ENCODE results near the gene LRRC74A.
A peak's percentile ranks its signal among the peaks of the same experiment; 100 is the strongest.

Gene LRRC74A

GRCh38 chr14:76870166-76870565 lies 44.0 kb downstream of the LRRC74A start:
- Histone ChIP-seq H3K27me3 (no peaks in the 10 kb centered on the region), H3K36me3 (no peaks in the 10 kb centered on the region), H3K9me3 (no peaks in the 10 kb centered on the region), H3K4me1 (no peaks in the 10 kb centered on the region), H3K4me3 (ENCODE audit: low read depth, low read length) (no peak overlapping the region)
- peak; percentile 58 for TF ChIP-seq CTCF (IDR thresholded peaks at IDR 0.05; ENCODE audit: low read depth, low read length)
- DNase-seq: peak; percentile 64

- Histone ChIP-seq H3K4me3 (ENCODE audit: low read depth, low read length) (no peak overlapping the region), H3K27me3 (no peaks in the 10 kb centered on the region), H3K9me3 (no peaks in the 10 kb centered on the region), H3K4me1 (no peaks in the 10 kb centered on the region), H3K36me3 (no peaks in the 10 kb centered on the region)
- peak; percentile 63 for DNase-seq
- peak; percentile 85 for TF ChIP-seq CTCF (IDR thresholded peaks at IDR 0.05; ENCODE audit: low read depth, low read length)
Measured at GRCh38 chr14:76872796-76873432, 46.7 kb downstream of the LRRC74A start.

- H3K27me3 ChIP-seq: no peaks in the 10 kb centered on the region
- no peaks in the 10 kb centered on the region for H3K36me3 ChIP-seq
- no peak for DNase-seq
- no peak overlapping the region for H3K4me3 ChIP-seq (ENCODE audit: low read depth, low read length)
- H3K9me3 ChIP-seq: no peaks in the 10 kb centered on the region
- H3K4me1 ChIP-seq: no peaks in the 10 kb centered on the region
- no peak for TF ChIP-seq CTCF (IDR thresholded peaks at IDR 0.05; ENCODE audit: low read depth, low read length)
Measured at GRCh38 chr14:76874734-76875133, 48.5 kb downstream of the LRRC74A start.

- Histone ChIP-seq H3K4me3 (ENCODE audit: low read depth, low read length) (no peak overlapping the region), H3K4me1 (no peaks in the 10 kb centered on the region), H3K36me3 (no peaks in the 10 kb centered on the region), H3K27me3 (no peaks in the 10 kb centered on the region), H3K9me3 (no peaks in the 10 kb centered on the region)
- peak; percentile 98 for TF ChIP-seq CTCF (IDR thresholded peaks at IDR 0.05; ENCODE audit: low read depth, low read length)
- peak; percentile 75 for DNase-seq
Measured at GRCh38 chr14:76876076-76876475, 49.9 kb downstream of the LRRC74A start.

- no peak overlapping the region for H3K4me3 ChIP-seq (ENCODE audit: low read depth, low read length)
- no peak for DNase-seq
- H3K4me1 ChIP-seq: no peaks in the 10 kb centered on the region
- H3K9me3 ChIP-seq: no peaks in the 10 kb centered on the region
- no peaks in the 10 kb centered on the region for H3K36me3 ChIP-seq
- TF ChIP-seq CTCF (IDR thresholded peaks at IDR 0.05; ENCODE audit: low read depth, low read length): no peak
- H3K27me3 ChIP-seq: no peaks in the 10 kb centered on the region
Measured at GRCh38 chr14:76877871-76878270, 51.7 kb downstream of the LRRC74A start.

GRCh38 chr14:76880449-76880848 lies 54.2 kb downstream of the LRRC74A start:
- H3K4me3 ChIP-seq (ENCODE audit: low read depth, low read length): no peak overlapping the region
- H3K9me3 ChIP-seq: no peaks in the 10 kb centered on the region
- no peaks in the 10 kb centered on the region for H3K27me3 ChIP-seq
- TF ChIP-seq CTCF (IDR thresholded peaks at IDR 0.05; ENCODE audit: low read depth, low read length): no peak
- H3K4me1 ChIP-seq: no peaks in the 10 kb centered on the region
- DNase-seq: no peak
- no peaks in the 10 kb centered on the region for H3K36me3 ChIP-seq

All from BE2C (cell line).